ENCODE measurements around the gene NTSR1.
A peak's percentile ranks its signal among the peaks of the same experiment; 100 is the strongest.

Gene NTSR1

GRCh38 chr20:62727584-62728027, 19.0 kb downstream of the NTSR1 start:
- peak overlapping the region; percentile 84 for H3K27ac ChIP-seq (replicated peaks)

GRCh38 chr20:62728028-62728780, 19.6 kb downstream of the NTSR1 start:
- Histone ChIP-seq H3K27ac (replicated peaks) (peak overlapping the region; percentile 84), H3K4me3 (replicated peaks; ENCODE audit: insufficient read depth, low read length) (no peak overlapping the region), H3K27me3 (ENCODE audit: insufficient read depth, poor library complexity, severe bottlenecking) (no peaks in the 10 kb centered on the region)
- TF ChIP-seq GABPA (IDR thresholded peaks at IDR 0.05; ENCODE audit: low read depth) (no peak), REST (IDR thresholded peaks at IDR 0.05; ENCODE audit: insufficient replicate concordance, low read depth) (peak; percentile 36), CTCF (IDR thresholded peaks at IDR 0.05; ENCODE audit: insufficient read depth, low read length) (no peak), POLR2AphosphoS5 (IDR thresholded peaks at IDR 0.05; ENCODE audit: low read depth) (peak; percentile 28; the same call in 1 of the 2 replicates), SPI1 (IDR thresholded peaks at IDR 0.05; ENCODE audit: borderline replicate concordance, low read depth) (no peak)
- peak; percentile 84 to 88 for DNase-seq (ENCODE audit: low read depth in 1 of 2, low spot score in 1 of 2)

More at GRCh38 chr20:62727584-62728027, 19.0 kb downstream of the NTSR1 start:
- Histone ChIP-seq H3K27me3 (ENCODE audit: insufficient read depth, poor library complexity, severe bottlenecking) (no peaks in the 10 kb centered on the region), H3K4me3 (replicated peaks; ENCODE audit: insufficient read depth, low read length) (no peak overlapping the region)
- DNase-seq (ENCODE audit: low read depth in 1 of 2, low spot score in 1 of 2): no peak
- no peak for TF ChIP-seq GABPA (IDR thresholded peaks at IDR 0.05; ENCODE audit: low read depth)
- TF ChIP-seq POLR2AphosphoS5 (IDR thresholded peaks at IDR 0.05; ENCODE audit: low read depth): no peak
- TF ChIP-seq CTCF (IDR thresholded peaks at IDR 0.05; ENCODE audit: insufficient read depth, low read length): no peak
- TF ChIP-seq REST (IDR thresholded peaks at IDR 0.05; ENCODE audit: insufficient replicate concordance, low read depth): no peak
- no peak for TF ChIP-seq SPI1 (IDR thresholded peaks at IDR 0.05; ENCODE audit: borderline replicate concordance, low read depth)

- no peaks in the 10 kb centered on the region for H3K27me3 ChIP-seq (ENCODE audit: insufficient read depth, poor library complexity, severe bottlenecking)
- no peak for DNase-seq (ENCODE audit: low read depth in 1 of 2, low spot score in 1 of 2)
- no peak overlapping the region for H3K4me3 ChIP-seq (replicated peaks; ENCODE audit: insufficient read depth, low read length)
- TF ChIP-seq POLR2AphosphoS5 (IDR thresholded peaks at IDR 0.05; ENCODE audit: low read depth) (no peak), REST (IDR thresholded peaks at IDR 0.05; ENCODE audit: insufficient replicate concordance, low read depth) (no peak), CTCF (IDR thresholded peaks at IDR 0.05; ENCODE audit: insufficient read depth, low read length) (no peak), GABPA (IDR thresholded peaks at IDR 0.05; ENCODE audit: low read depth) (no peak), SPI1 (IDR thresholded peaks at IDR 0.05; ENCODE audit: borderline replicate concordance, low read depth) (no peak)
- H3K27ac ChIP-seq (replicated peaks): peak overlapping the region; percentile 84
Observed at GRCh38 chr20:62728781-62729300, 20.2 kb downstream of the NTSR1 start.
